ENCODE results near the gene POLR2M.

The POLR2M gene

GRCh38 chr15:57692709-57693108, 13.8 kb upstream of the POLR2M start:
- no peak for FAIRE-seq

GRCh38 chr15:57694279-57694678, 12.2 kb upstream of the POLR2M start:
- FAIRE-seq, result no peak

- no peak for FAIRE-seq
Observed at GRCh38 chr15:57696146-57696545, 10.4 kb upstream of the POLR2M start.

GRCh38 chr15:57697588-57697987, 8.9 kb upstream of the POLR2M start:
- no peak for FAIRE-seq

- no peak for FAIRE-seq
Observed at GRCh38 chr15:57698243-57698642, 8.3 kb upstream of the POLR2M start.

GRCh38 chr15:57698991-57699390, 7.5 kb upstream of the POLR2M start:
- no peak for FAIRE-seq

GRCh38 chr15:57703387-57703786, 3.1 kb upstream of the POLR2M start:
- no peak for FAIRE-seq

- no peak for FAIRE-seq
Observed at GRCh38 chr15:57704441-57704840, 2.1 kb upstream of the POLR2M start.

- FAIRE-seq, result no peak
Observed at GRCh38 chr15:57705746-57706404, 639 bp upstream of the POLR2M start.

- no peak for FAIRE-seq
Observed at GRCh38 chr15:57708047-57708446, 1.5 kb downstream of the POLR2M start.

- FAIRE-seq, result no peak
Observed at GRCh38 chr15:57718309-57718708, 11.8 kb downstream of the POLR2M start.

- no peak for FAIRE-seq
Observed at GRCh38 chr15:57720867-57721266, 14.4 kb downstream of the POLR2M start.

GRCh38 chr15:57726411-57726810, 19.9 kb downstream of the POLR2M start:
- FAIRE-seq, result no peak

GRCh38 chr15:57727031-57727430, 20.5 kb downstream of the POLR2M start:
- FAIRE-seq, result no peak

- FAIRE-seq, result no peak
Observed at GRCh38 chr15:57728436-57728835, 21.9 kb downstream of the POLR2M start.

GRCh38 chr15:57730876-57731275, 24.4 kb downstream of the POLR2M start:
- no peak for FAIRE-seq

GRCh38 chr15:57731530-57732103, 25.1 kb downstream of the POLR2M start:
- no peak for FAIRE-seq

GRCh38 chr15:57732526-57733331, 26.2 kb downstream of the POLR2M start:
- FAIRE-seq, result peak; percentile 78

- no peak for FAIRE-seq
Observed at GRCh38 chr15:57734860-57735259, 28.3 kb downstream of the POLR2M start.

GRCh38 chr15:57735431-57735830, 28.9 kb downstream of the POLR2M start:
- no peak for FAIRE-seq

GRCh38 chr15:57735891-57736290, 29.4 kb downstream of the POLR2M start:
- no peak for FAIRE-seq

GRCh38 chr15:57736591-57736990, 30.1 kb downstream of the POLR2M start:
- FAIRE-seq, result no peak

GRCh38 chr15:57738734-57739237, 32.3 kb downstream of the POLR2M start:
- FAIRE-seq, result no peak

GRCh38 chr15:57740048-57740447, 33.5 kb downstream of the POLR2M start:
- no peak for FAIRE-seq

All from A204.1 (cell line).